ENCODE results near the gene ATOH8.

The ATOH8 gene

DNA sequence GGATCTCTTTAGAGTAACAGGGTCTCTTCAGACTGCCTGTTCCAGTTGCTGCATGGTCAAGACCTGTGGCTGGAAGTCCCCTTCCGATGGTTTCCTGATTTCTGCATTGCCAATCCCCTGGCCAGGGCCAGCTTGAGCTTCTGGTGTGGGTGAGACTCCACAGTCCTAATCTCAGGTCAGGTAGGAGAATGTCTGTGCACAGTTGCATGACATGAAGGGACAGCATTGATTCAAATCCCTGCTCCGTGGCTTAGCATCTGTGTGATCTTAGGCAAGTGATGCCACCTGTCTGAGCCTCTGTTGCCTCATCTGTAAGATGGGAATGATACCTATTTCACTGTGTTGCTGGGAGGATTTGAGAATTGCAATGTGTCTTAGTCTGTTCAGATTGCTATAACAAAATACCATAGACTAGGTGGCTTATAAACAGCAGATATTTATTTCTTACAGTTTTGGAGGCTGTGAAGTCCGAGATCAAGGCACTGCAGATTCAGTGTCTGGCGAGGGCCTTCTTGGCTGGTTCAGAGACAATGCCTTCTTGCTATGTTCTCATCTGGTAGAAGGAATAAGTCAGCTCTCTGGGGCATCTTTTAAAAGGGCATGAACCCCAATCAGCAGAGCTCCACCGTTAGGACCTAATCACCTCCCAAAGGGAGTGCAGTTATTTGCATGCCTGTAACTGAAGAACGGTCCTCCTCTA, 66.2 kb downstream of the ATOH8 start:
- Histone ChIP-seq H3K9me3 (ENCODE audit: insufficient read depth, low read depth, low read length) (no peaks in the 10 kb centered on the region), H3K23ac (ENCODE audit: low read length) (no peak overlapping the region), H3K9ac (ENCODE audit: low read length) (no peak overlapping the region), H2BK5ac (ENCODE audit: low read depth, low read length, poor library complexity) (no peak overlapping the region), H3K27ac (ENCODE audit: low read depth, low read length) (no peak overlapping the region), H3K36me3 (ENCODE audit: control insufficient read depth in 1 of 2, insufficient read depth in 2 of 2, low read length in 2 of 2) (no peaks in the 10 kb centered on the region), H3K79me1 (ENCODE audit: low read length) (no peaks in the 10 kb centered on the region), H2AK5ac (ENCODE audit: low read length) (no peak overlapping the region), H2BK12ac (ENCODE audit: low read length) (no peak overlapping the region), H3K4me2 (ENCODE audit: low read length) (no peak overlapping the region), H2BK120ac (ENCODE audit: insufficient read depth, low read length, poor library complexity) (no peak overlapping the region), H2AFZ (ENCODE audit: insufficient read depth, low read length, poor library complexity) (no peak overlapping the region), H3K14ac (ENCODE audit: low read length) (no peak overlapping the region), H3K4ac (ENCODE audit: low read depth, low read length) (no peak overlapping the region), H3K79me2 (ENCODE audit: control insufficient read depth, insufficient read depth, low read length, poor library complexity) (no peaks in the 10 kb centered on the region), H4K8ac (ENCODE audit: low read depth, low read length) (no peak overlapping the region), H4K12ac (ENCODE audit: low read depth, low read length) (no peak overlapping the region), H3K4me1 (ENCODE audit: control insufficient read depth in 1 of 2, insufficient read depth in 2 of 2, low read length in 2 of 2) (no peaks in the 10 kb centered on the region), H4K91ac (ENCODE audit: low read depth, low read length) (no peak overlapping the region), H3K27me3 (ENCODE audit: insufficient read depth, low read length) (no peaks in the 10 kb centered on the region), H3K18ac (ENCODE audit: low read length) (no peak overlapping the region), H3K4me3 (ENCODE audit: low read depth, low read length) (no peak overlapping the region)
- no CpG with 5 or more reads among the region's 6 CpGs for WGBS (ENCODE audit: extremely low coverage, insufficient coverage, insufficient read length)
- DNase-seq, result no peak

DNA sequence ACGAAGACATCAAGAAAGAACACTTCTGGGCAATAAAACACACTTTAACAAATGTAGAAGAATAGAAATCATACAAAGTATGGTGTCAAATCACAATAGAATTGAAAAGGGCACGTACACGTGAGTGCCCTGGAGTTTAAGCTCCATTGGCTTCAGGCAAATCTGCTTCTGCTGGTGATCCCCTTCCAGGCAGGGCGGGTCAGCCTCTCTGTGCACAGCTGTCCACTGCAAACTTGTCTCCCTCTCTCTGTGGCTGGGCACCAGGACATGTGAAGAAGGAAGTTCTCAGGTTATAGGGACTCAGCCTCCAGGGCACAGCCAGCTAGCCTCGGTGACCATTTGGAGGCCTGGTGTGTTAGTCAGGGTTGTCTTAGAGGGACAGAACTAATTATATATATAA, 69.0 kb downstream of the ATOH8 start:
- no peak overlapping the region for H3K18ac ChIP-seq (ENCODE audit: low read length)
- H3K36me3 ChIP-seq (ENCODE audit: control insufficient read depth in 1 of 2, insufficient read depth in 2 of 2, low read length in 2 of 2), result no peaks in the 10 kb centered on the region
- H3K23ac ChIP-seq (ENCODE audit: low read length), result peak overlapping the region; percentile 37
- H3K4me2 ChIP-seq (ENCODE audit: low read length), result no peak overlapping the region
- no peak overlapping the region for H4K12ac ChIP-seq (ENCODE audit: low read depth, low read length)
- H3K4ac ChIP-seq (ENCODE audit: low read depth, low read length), result no peak overlapping the region
- H2BK12ac ChIP-seq (ENCODE audit: low read length), result no peak overlapping the region
- no peak overlapping the region for H3K27ac ChIP-seq (ENCODE audit: low read depth, low read length)
- no peak overlapping the region for H4K8ac ChIP-seq (ENCODE audit: low read depth, low read length)
- H4K91ac ChIP-seq (ENCODE audit: low read depth, low read length), result no peak overlapping the region
- no peak overlapping the region for H2BK120ac ChIP-seq (ENCODE audit: insufficient read depth, low read length, poor library complexity)
- peaks cover 1% of the 10 kb centered on the region for H3K79me2 ChIP-seq (ENCODE audit: control insufficient read depth, insufficient read depth, low read length, poor library complexity)
- H3K9me3 ChIP-seq (ENCODE audit: insufficient read depth, low read depth, low read length), result no peaks in the 10 kb centered on the region
- no peak overlapping the region for H2AFZ ChIP-seq (ENCODE audit: insufficient read depth, low read length, poor library complexity)
- no peak overlapping the region for H2BK5ac ChIP-seq (ENCODE audit: low read depth, low read length, poor library complexity)
- H3K4me1 ChIP-seq (ENCODE audit: control insufficient read depth in 1 of 2, insufficient read depth in 2 of 2, low read length in 2 of 2), result peaks cover 0 to 2% of the 10 kb centered on the region in 2 experiments
- no peak overlapping the region for H3K4me3 ChIP-seq (ENCODE audit: low read depth, low read length)
- H2AK5ac ChIP-seq (ENCODE audit: low read length), result no peak overlapping the region
- H3K9ac ChIP-seq (ENCODE audit: low read length), result peak overlapping the region; percentile 44
- no peaks in the 10 kb centered on the region for H3K27me3 ChIP-seq (ENCODE audit: insufficient read depth, low read length)
- no CpG with 5 or more reads among the region's 5 CpGs for WGBS (ENCODE audit: extremely low coverage, insufficient coverage, insufficient read length)
- H3K79me1 ChIP-seq (ENCODE audit: low read length), result no peaks in the 10 kb centered on the region
- no peak for DNase-seq
- no peak overlapping the region for H3K14ac ChIP-seq (ENCODE audit: low read length)

DNA sequence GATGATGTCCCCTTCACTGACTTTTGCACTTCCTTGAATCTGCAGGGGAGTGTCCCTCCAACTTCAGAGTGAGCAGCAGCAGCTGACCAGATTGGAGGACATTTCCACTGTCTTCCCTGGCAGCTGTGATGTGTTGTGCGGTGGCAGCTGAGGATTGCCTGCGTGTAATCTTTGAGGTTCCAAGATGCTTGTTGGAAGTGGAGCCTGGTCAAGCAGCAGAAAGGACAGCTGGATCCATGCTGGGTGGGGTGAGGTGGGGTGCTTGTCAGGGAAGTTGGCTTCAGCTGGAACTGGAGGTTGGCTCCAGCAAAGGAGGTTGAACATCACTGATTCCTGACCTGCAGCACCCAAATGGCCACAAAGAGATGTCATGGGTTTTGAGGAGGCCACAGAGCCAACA, 70.2 kb downstream of the ATOH8 start:
- Histone ChIP-seq H3K4ac (ENCODE audit: low read depth, low read length) (no peak overlapping the region), H3K4me2 (ENCODE audit: low read length) (no peak overlapping the region), H3K9ac (ENCODE audit: low read length) (no peak overlapping the region), H3K18ac (ENCODE audit: low read length) (no peak overlapping the region), H3K23ac (ENCODE audit: low read length) (no peak overlapping the region), H4K91ac (ENCODE audit: low read depth, low read length) (no peak overlapping the region), H3K36me3 (ENCODE audit: control insufficient read depth in 1 of 2, insufficient read depth in 2 of 2, low read length in 2 of 2) (no peaks in the 10 kb centered on the region), H3K4me3 (ENCODE audit: low read depth, low read length) (peak overlapping the region; percentile 25), H3K9me3 (ENCODE audit: insufficient read depth, low read depth, low read length) (no peaks in the 10 kb centered on the region), H2AK5ac (ENCODE audit: low read length) (no peak overlapping the region), H3K4me1 (ENCODE audit: control insufficient read depth in 1 of 2, insufficient read depth in 2 of 2, low read length in 2 of 2) (peaks cover 0 to 2% of the 10 kb centered on the region in 2 experiments), H4K8ac (ENCODE audit: low read depth, low read length) (no peak overlapping the region), H2BK12ac (ENCODE audit: low read length) (no peak overlapping the region), H2BK5ac (ENCODE audit: low read depth, low read length, poor library complexity) (no peak overlapping the region), H2AFZ (ENCODE audit: insufficient read depth, low read length, poor library complexity) (no peak overlapping the region), H3K79me2 (ENCODE audit: control insufficient read depth, insufficient read depth, low read length, poor library complexity) (peaks cover 1% of the 10 kb centered on the region), H3K14ac (ENCODE audit: low read length) (no peak overlapping the region), H3K27ac (ENCODE audit: low read depth, low read length) (no peak overlapping the region), H4K12ac (ENCODE audit: low read depth, low read length) (no peak overlapping the region), H3K79me1 (ENCODE audit: low read length) (no peaks in the 10 kb centered on the region), H3K27me3 (ENCODE audit: insufficient read depth, low read length) (no peaks in the 10 kb centered on the region), H2BK120ac (ENCODE audit: insufficient read depth, low read length, poor library complexity) (no peak overlapping the region)
- no CpG with 5 or more reads among the region's 2 CpGs for WGBS (ENCODE audit: extremely low coverage, insufficient coverage, insufficient read length)
- DNase-seq, result no peak

DNA sequence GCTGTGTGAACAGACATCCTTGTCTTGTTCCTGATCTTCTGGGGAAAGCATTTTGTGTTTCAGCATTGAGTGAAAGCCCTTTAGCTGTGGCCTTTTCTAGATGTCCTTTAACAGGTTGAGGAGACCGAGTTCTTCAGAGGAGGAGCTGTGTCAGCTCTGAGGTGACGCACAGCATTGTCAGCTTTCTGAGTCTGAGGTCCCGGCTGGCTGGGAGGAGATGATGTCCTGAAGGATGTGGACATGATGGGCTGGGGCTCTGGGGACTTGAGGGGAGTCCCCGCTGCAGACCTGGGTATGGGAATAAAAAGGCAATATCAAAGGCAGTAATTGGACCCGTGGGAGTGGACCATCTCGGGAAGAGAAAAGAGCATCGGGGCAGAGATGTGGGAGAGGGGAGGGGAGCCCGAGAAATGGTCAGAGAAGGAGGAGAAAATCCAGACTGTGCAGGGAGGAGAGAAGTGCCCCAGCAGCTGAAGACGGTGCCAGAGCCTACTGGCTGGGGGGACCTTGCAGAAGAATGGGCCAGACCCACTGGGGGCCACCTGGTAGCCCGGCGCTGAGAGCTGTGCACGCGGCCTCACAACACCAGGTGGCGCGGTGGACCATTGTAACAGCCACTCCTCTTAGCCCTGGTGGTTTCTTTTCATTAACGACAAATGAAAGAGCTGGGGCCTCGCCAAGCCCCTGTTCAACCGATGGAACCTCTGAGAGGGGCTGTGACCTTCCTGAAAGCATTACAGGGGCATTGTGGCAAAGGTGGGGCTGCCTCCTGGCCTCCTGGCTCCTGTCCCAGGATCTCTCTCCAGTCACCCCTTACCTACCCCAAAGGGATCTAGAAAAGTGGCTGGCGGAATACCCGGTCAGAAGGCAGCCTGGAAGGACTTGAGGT, 73.4 kb downstream of the ATOH8 start:
- Histone ChIP-seq H3K9ac (ENCODE audit: low read length) (peak overlapping the region; percentile 60), H4K91ac (ENCODE audit: low read depth, low read length) (peak overlapping the region; percentile 7), H3K79me2 (ENCODE audit: control insufficient read depth, insufficient read depth, low read length, poor library complexity) (peaks cover 1% of the 10 kb centered on the region), H3K27me3 (ENCODE audit: insufficient read depth, low read length) (no peaks in the 10 kb centered on the region), H2AFZ (ENCODE audit: insufficient read depth, low read length, poor library complexity) (peak overlapping the region; percentile 6), H3K4me2 (ENCODE audit: low read length) (peak overlapping the region; percentile 32), H3K27ac (ENCODE audit: low read depth, low read length) (no peak overlapping the region), H3K79me1 (ENCODE audit: low read length) (no peaks in the 10 kb centered on the region), H3K4ac (ENCODE audit: low read depth, low read length) (no peak overlapping the region), H2BK120ac (ENCODE audit: insufficient read depth, low read length, poor library complexity) (peak overlapping the region; percentile 30), H3K23ac (ENCODE audit: low read length) (no peak overlapping the region), H3K36me3 (ENCODE audit: control insufficient read depth in 1 of 2, insufficient read depth in 2 of 2, low read length in 2 of 2) (no peaks in the 10 kb centered on the region), H4K12ac (ENCODE audit: low read depth, low read length) (no peak overlapping the region), H3K4me1 (ENCODE audit: control insufficient read depth in 1 of 2, insufficient read depth in 2 of 2, low read length in 2 of 2) (peaks cover 0 to 2% of the 10 kb centered on the region in 2 experiments), H3K9me3 (ENCODE audit: insufficient read depth, low read depth, low read length) (no peaks in the 10 kb centered on the region), H3K14ac (ENCODE audit: low read length) (peak overlapping the region; percentile 34), H2BK12ac (ENCODE audit: low read length) (peak overlapping the region; percentile 68), H4K8ac (ENCODE audit: low read depth, low read length) (peak overlapping the region; percentile 72), H3K4me3 (ENCODE audit: low read depth, low read length) (no peak overlapping the region), H3K18ac (ENCODE audit: low read length) (no peak overlapping the region), H2AK5ac (ENCODE audit: low read length) (peak overlapping the region; percentile 16), H2BK5ac (ENCODE audit: low read depth, low read length, poor library complexity) (no peak overlapping the region)
- peak; percentile 56 to 78 for DNase-seq
- WGBS (ENCODE audit: extremely low coverage, insufficient coverage, insufficient read length), result no CpG with 5 or more reads among the region's 20 CpGs
